Endothelial cell of umbilical vein (primary cell): ENCODE measurements around the gene FIGLA. TPM values are rescaled to one million over a fixed set of nuclear protein-coding genes. Genes with fewer than 3 reads are reported as not detected.

Experiments used
- BruUV-seq: library from RNA; stranded (reverse); fragments of 400-500 nt; replicated peaks from 2 replicates; lab custom pipeline; 2021; lab: Mats Ljungman, UMichigan
- CTCF ChIA-PET: fragments of 300-600, 350-600 bp; sonication (Branson Sonifier 250); formaldehyde crosslinking; loops from one replicate; lab custom pipeline; 2021; ENCODE audit warnings: antibody characterized with exemption, inconsistent platforms; lab: Charles Lee
- POLR2A ChIA-PET: fragments of 300-600, 350-600 bp; sonication (Branson Sonifier 250); formaldehyde crosslinking; loops from one replicate; lab custom pipeline; 2021; ENCODE audit warnings: antibody characterized with exemption, inconsistent platforms; lab: Charles Lee
- DNase-seq: peaks from one replicate; pipeline ENCODE4 v3.0.0-alpha.2; 2011; ENCODE audit warnings: low read depth, low spot score
- FAIRE-seq: peaks from 2 replicates; lab custom pipeline; 2011; peaks lifted over from hg19 to GRCh38; lab: Jason Lieb, UNC
- H2AFZ ChIP-seq: 2 replicates; pipeline ENCODE4 v1.6.0; 2012; ENCODE audit warnings: low read depth, low read length, control low read depth, inconsistent platforms
- H3K27ac ChIP-seq: 2 replicates; pipeline ENCODE4 v1.5.1; 2011; ENCODE audit warnings: low read depth, mild to moderate bottlenecking, control low read depth, low read length, moderate library complexity; ENCODE audit not compliant: insufficient read depth
- H3K27me3 ChIP-seq, 2 experiments: 2 replicates each; pipeline versions ENCODE4 v1.6.0 to v1.6.1; 2011; ENCODE audit warnings: low read length in 2 of 2, mixed read lengths in 1 of 2; ENCODE audit not compliant: control insufficient read depth in 2 of 2, insufficient read depth in 2 of 2
- H3K36me3 ChIP-seq, 2 experiments: 2 replicates in 1 of 2; 3 replicates in 1 of 2; pipeline ENCODE4 v1.5.1; 2011; ENCODE audit warnings: low read length in 2 of 2, mild to moderate bottlenecking in 1 of 2, moderate library complexity in 1 of 2; ENCODE audit not compliant: control insufficient read depth in 2 of 2, insufficient read depth in 2 of 2; ENCODE audit errors: extremely low read depth in 1 of 2
- H3K4me1 ChIP-seq: 3 replicates; pipeline ENCODE4 v1.5.1; 2011; ENCODE audit warnings: mild to moderate bottlenecking, low read length; ENCODE audit not compliant: control insufficient read depth, insufficient read depth; ENCODE audit errors: extremely low read depth
- H3K4me2 ChIP-seq: 2 replicates; pipeline ENCODE4 v1.6.1; 2011; ENCODE audit warnings: low read length, control low read depth, mixed read lengths; ENCODE audit not compliant: insufficient read depth
- H3K4me3 ChIP-seq, 3 experiments: fragments of 200-600 bp in 1 of 3; sonication (generic), shearing (Covaris generic) in 1 of 3; replicated peaks in 1 of 3; 2 replicates each; pipeline ENCODE4 v1.5.1; 2011 to 2016; ENCODE audit warnings: control low read depth in 3 of 3, low read length in 3 of 3, mild to moderate bottlenecking in 2 of 3, inconsistent platforms in 1 of 3, low read depth in 1 of 3, moderate library complexity in 1 of 3; ENCODE audit not compliant: insufficient read depth in 1 of 3
- H3K79me2 ChIP-seq: 2 replicates; pipeline ENCODE4 v1.6.0; 2012; ENCODE audit warnings: low read length, inconsistent platforms; ENCODE audit not compliant: control insufficient read depth, insufficient read depth
- H3K9ac ChIP-seq: replicated peaks from 2 replicates; pipeline ENCODE3; 2011; ENCODE audit warnings: low read length, control low read depth; ENCODE audit not compliant: insufficient read depth; ENCODE audit errors: extremely low read depth
- H3K9me1 ChIP-seq: replicated peaks from 3 replicates; pipeline ENCODE4 v1.6.0; 2011; ENCODE audit warnings: mild to moderate bottlenecking, low read length; ENCODE audit not compliant: control insufficient read depth, insufficient read depth; ENCODE audit errors: extremely low read depth
- H3K9me3 ChIP-seq: replicated peaks from 2 replicates; pipeline ENCODE4 v1.5.1; 2012; ENCODE audit warnings: low read length, inconsistent platforms; ENCODE audit not compliant: control insufficient read depth, insufficient read depth
- H4K20me1 ChIP-seq: replicated peaks from 2 replicates; pipeline ENCODE3; 2011; ENCODE audit warnings: mild to moderate bottlenecking, low read length; ENCODE audit not compliant: control insufficient read depth, insufficient read depth; ENCODE audit errors: extremely low read depth
- EZH2 ChIP-seq: IDR thresholded peaks from 2 replicates; pipeline ENCODE4 v1.6.1; 2012; ENCODE audit warnings: borderline replicate concordance, low read depth, mild to moderate bottlenecking, moderate library complexity, low read length, inconsistent platforms; ENCODE audit not compliant: severe bottlenecking
- FOS ChIP-seq: IDR thresholded peaks from 2 replicates; pipeline ENCODE4 v1.6.1; 2011; ENCODE audit warnings: mild to moderate bottlenecking, low read length, moderate library complexity, borderline replicate concordance; ENCODE audit not compliant: insufficient read depth
- GATA2 ChIP-seq: IDR thresholded peaks from 2 replicates; pipeline ENCODE4 v1.7.0; 2011; ENCODE audit warnings: low read depth, mild to moderate bottlenecking, moderate library complexity, mixed read lengths, low read length; ENCODE audit not compliant: insufficient read length, insufficient read depth
- JUN ChIP-seq: IDR thresholded peaks from 2 replicates; pipeline ENCODE4 v1.6.1; 2011; ENCODE audit warnings: borderline replicate concordance, low read depth; ENCODE audit not compliant: insufficient read length, insufficient read depth
- MAX ChIP-seq: IDR thresholded peaks from 2 replicates; pipeline ENCODE4 v1.6.1; 2011; ENCODE audit not compliant: insufficient read depth, insufficient read length
- MYC ChIP-seq: IDR thresholded peaks from one replicate; pipeline ENCODE4 v1.6.1; 2011; ENCODE audit warnings: mild to moderate bottlenecking, low read depth, low read length
- POLR2A ChIP-seq: IDR thresholded peaks from 2 replicates; pipeline ENCODE4 v1.6.1; 2012; ENCODE audit warnings: low read depth, mild to moderate bottlenecking, control low read depth, low read length
- POLR2AphosphoS5 ChIP-seq: IDR thresholded peaks from 2 replicates; pipeline ENCODE4 v1.6.1; 2012; ENCODE audit warnings: low read depth, mild to moderate bottlenecking, control low read depth, low read length, moderate library complexity; ENCODE audit not compliant: insufficient read depth
- dilution Hi-C: fragments of 300-500 bp; cut with MboI; formaldehyde crosslinking; loops from one replicate; pipeline ENCODE4 v1.15.0; 2019; ENCODE audit warnings: low sequenced_read_pairs; ENCODE audit not compliant: extremely low pct_ligation_motif_present
- intact Hi-C: fragments of 100-400 bp; cut with micrococcal nuclease; formaldehyde crosslinking; loops from one replicate; pipeline ENCODE4 v1.10.0; 2022
- polyA plus RNA-seq, 4 experiments: library from polyadenylated mRNA; depleted of rRNA in 3 of 4; stranded (reverse) in 3 of 4; unstranded in 1 of 4; fragments of >200 nt; gene quantifications; 2 replicates each; pipeline versions ENCODE4 v1.2.1 to v1.2.3, GENCODE V29; 2011 to 2012; ENCODE audit warnings: missing spikeins in 1 of 4
- total RNA-seq: library from RNA; stranded (reverse); gene quantifications from 2 replicates; pipeline ENCODE4 v1.2.3, GENCODE V29; 2021
- TF ChIP-seq, protein P1 (sequence below), 2 donors: IDR thresholded peaks; 1 replicate in 1 of 2; 2 replicates in 1 of 2; pipeline ENCODE4 v1.5.1; 2011; ENCODE audit warnings: low read length in 2 of 2, mild to moderate bottlenecking in 2 of 2, moderate library complexity in 2 of 2, control low read depth in 1 of 2, inconsistent platforms in 1 of 2, low read depth in 1 of 2; ENCODE audit not compliant: insufficient read depth in 1 of 2; ENCODE audit errors: extremely low read depth in 1 of 2

Gene FIGLA
- total and polyA plus RNA-seq, 2 donors (not counting 3 experiments of a cell fraction or from before 2014, with no cell fraction given): not detected

GRCh38 chr2:70765507-70765906 lies 24.9 kb downstream of the FIGLA start:
- H3K27me3 ChIP-seq: peaks cover 41 to 53% of the 10 kb centered on the region in 2 experiments

More at GRCh38 chr2:70765507-70765906, 24.9 kb downstream of the FIGLA start:
- CTCF ChIA-PET: interaction anchor here (1.5 kb wide), 1 partner anchor 236 kb away, joined by 4 read pairs; no protein-coding TSS in a partner anchor
- H3K79me2 ChIP-seq: no peaks in the 10 kb centered on the region
- dilution Hi-C loops (no loop called here), intact Hi-C loops (no loop called here)
- H2AFZ ChIP-seq: no peak overlapping the region
- DNase-seq (no peak), FAIRE-seq (no peak)
- POLR2A ChIA-PET: no interaction called here
- no peaks in the 10 kb centered on the region for H3K9me1 ChIP-seq
- H3K4me2 ChIP-seq: no peak overlapping the region
- H4K20me1 ChIP-seq: no peaks in the 10 kb centered on the region
- no peaks in the 10 kb centered on the region for H3K36me3 ChIP-seq
- BruUV-seq: no TSS peak
- peaks cover 3% of the 10 kb centered on the region for H3K4me1 ChIP-seq
- no peak overlapping the region for H3K4me3 ChIP-seq
- TF ChIP-seq MAX (no peak), FOS (no peak), POLR2A (no peak), MYC (no peak), JUN (no peak), POLR2AphosphoS5 (no peak), EZH2 (no peak), GATA2 (no peak)
- TF ChIP-seq, protein P1, sequence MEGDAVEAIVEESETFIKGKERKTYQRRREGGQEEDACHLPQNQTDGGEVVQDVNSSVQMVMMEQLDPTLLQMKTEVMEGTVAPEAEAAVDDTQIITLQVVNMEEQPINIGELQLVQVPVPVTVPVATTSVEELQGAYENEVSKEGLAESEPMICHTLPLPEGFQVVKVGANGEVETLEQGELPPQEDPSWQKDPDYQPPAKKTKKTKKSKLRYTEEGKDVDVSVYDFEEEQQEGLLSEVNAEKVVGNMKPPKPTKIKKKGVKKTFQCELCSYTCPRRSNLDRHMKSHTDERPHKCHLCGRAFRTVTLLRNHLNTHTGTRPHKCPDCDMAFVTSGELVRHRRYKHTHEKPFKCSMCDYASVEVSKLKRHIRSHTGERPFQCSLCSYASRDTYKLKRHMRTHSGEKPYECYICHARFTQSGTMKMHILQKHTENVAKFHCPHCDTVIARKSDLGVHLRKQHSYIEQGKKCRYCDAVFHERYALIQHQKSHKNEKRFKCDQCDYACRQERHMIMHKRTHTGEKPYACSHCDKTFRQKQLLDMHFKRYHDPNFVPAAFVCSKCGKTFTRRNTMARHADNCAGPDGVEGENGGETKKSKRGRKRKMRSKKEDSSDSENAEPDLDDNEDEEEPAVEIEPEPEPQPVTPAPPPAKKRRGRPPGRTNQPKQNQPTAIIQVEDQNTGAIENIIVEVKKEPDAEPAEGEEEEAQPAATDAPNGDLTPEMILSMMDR (IDR thresholded peaks at IDR 0.05; ENCODE audit: extremely low read depth in 1 of 2, insufficient read depth in 1 of 2, low read depth in 1 of 2, low read length in 2 of 2): no peak
- no peaks in the 10 kb centered on the region for H3K9me3 ChIP-seq
- H3K27ac ChIP-seq: no peak overlapping the region
- H3K9ac ChIP-seq: no peak overlapping the region
